M059J (cell line): ENCODE data around the gene BPTF. TPM values are rescaled to one million over a fixed set of nuclear protein-coding genes. Genes with fewer than 3 reads are reported as not detected.
A peak's percentile ranks its signal among the peaks of the same experiment; 100 is the strongest.
"Not testable (repeated sequence)": the region's sequence is repeated elsewhere in the genome, so short reads cannot be mapped to it uniquely, and the experiment has no call there.

Source experiments
- DNase-seq: peaks from one replicate; pipeline ENCODE4 v3.0.0-alpha.2; 2012; ENCODE audit warnings: low read depth
- total RNA-seq: library from RNA; depleted of rRNA; stranded (reverse); fragments of >200 nt; shearing (Covaris generic); gene quantifications from 2 replicates; pipeline ENCODE4 v1.2.3, GENCODE V29; 2014; rRNA removed

The BPTF gene
- total RNA-seq, 1 experiment from 2014 or later = 24.2 TPM

GRCh38 chr17:68004201-68004600 is 178.9 kb downstream of the BPTF start:
- DNase-seq = no peak

- no peak for DNase-seq
Observed at GRCh38 chr17:68006797-68007196, 181.5 kb downstream of the BPTF start.

- DNase-seq = peak; percentile 35
Observed at GRCh38 chr17:68011199-68011665, 185.9 kb downstream of the BPTF start.

GRCh38 chr17:68013385-68013784 is 188.1 kb downstream of the BPTF start:
- DNase-seq = no peak

- DNase-seq = no peak
Observed at GRCh38 chr17:68015081-68015723, 189.9 kb downstream of the BPTF start.

- no peak for DNase-seq
Observed at GRCh38 chr17:68016838-68017237, 191.5 kb downstream of the BPTF start.

GRCh38 chr17:68018493-68018892 is 193.2 kb downstream of the BPTF start:
- not testable (repeated sequence) for DNase-seq

- DNase-seq = no peak
Observed at GRCh38 chr17:68019336-68019674, 194.0 kb downstream of the BPTF start.

- peak; percentile 93 for DNase-seq
Observed at GRCh38 chr17:68019675-68020408, 194.5 kb downstream of the BPTF start.

GRCh38 chr17:68020409-68020756 is 195.1 kb downstream of the BPTF start:
- DNase-seq = no peak

- DNase-seq = not testable (repeated sequence)
Observed at GRCh38 chr17:68020791-68021190, 195.5 kb downstream of the BPTF start.

- DNase-seq = no peak
Observed at GRCh38 chr17:68021963-68022362, 196.7 kb downstream of the BPTF start.

- DNase-seq = not testable (repeated sequence)
Observed at GRCh38 chr17:68022547-68022946, 197.2 kb downstream of the BPTF start.

GRCh38 chr17:68029512-68030215 is 204.4 kb downstream of the BPTF start:
- DNase-seq = no peak

Other genes with a start within 250 kb of the BPTF start
- gene NOL11, start 107.6 kb upstream of the BPTF start, total RNA-seq = 34.1 and 51.4 TPM in 2 replicates
- gene C17orf58, start 171.0 kb downstream of the BPTF start, total RNA-seq = 22.6 and 30.3 TPM in 2 replicates
- gene KPNA2, start 210.2 kb downstream of the BPTF start, total RNA-seq = 188 and 239 TPM in 2 replicates